NCI-H1436 treated with DMSO at 0.1 percent for 48 hours (cell line): ENCODE data around the gene GNRHR.
A peak's percentile ranks its signal among the peaks of the same experiment; 100 is the strongest.
"Not testable (repeated sequence)": the region's sequence is repeated elsewhere in the genome, so short reads cannot be mapped to it uniquely, and the experiment has no call there.

Experiments used
- DNase-seq: peaks from one replicate; lab custom pipeline; 2025; lab: John Stamatoyannopoulos, UW

GNRHR gene, protein sequence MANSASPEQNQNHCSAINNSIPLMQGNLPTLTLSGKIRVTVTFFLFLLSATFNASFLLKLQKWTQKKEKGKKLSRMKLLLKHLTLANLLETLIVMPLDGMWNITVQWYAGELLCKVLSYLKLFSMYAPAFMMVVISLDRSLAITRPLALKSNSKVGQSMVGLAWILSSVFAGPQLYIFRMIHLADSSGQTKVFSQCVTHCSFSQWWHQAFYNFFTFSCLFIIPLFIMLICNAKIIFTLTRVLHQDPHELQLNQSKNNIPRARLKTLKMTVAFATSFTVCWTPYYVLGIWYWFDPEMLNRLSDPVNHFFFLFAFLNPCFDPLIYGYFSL

GRCh38 chr4:67754288-67754687, at the start of gene GNRHR:
GNRHR (minus strand) TSS chr4:67754388; CDS start chr4:67754335, 53 bp downstream.
- DNase-seq = no peak

GRCh38 chr4:67796810-67797209, 42.6 kb upstream of the GNRHR start:
- no peak for DNase-seq

DNA sequence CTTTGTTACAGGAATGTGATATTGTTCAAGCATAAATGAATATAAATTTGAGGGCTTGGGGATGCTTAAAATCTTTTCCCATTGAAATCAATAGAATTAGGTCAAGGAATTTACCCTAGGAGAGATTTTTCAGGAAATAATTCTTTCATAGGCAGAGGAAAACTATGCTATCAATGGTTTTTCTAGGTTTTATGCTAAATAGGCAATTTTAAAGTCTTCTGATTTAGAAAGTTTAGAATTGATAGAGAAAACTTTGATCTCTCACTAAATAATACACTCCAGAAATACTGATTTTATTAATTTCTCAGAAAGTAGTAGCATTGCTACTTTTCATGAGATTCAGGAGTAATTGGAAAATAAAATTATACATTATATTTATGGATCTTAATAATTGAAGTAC, 36.5 kb upstream of the GNRHR start:
- no peak for DNase-seq

- no peak for DNase-seq
Measured at GRCh38 chr4:67787311-67787710, 33.1 kb upstream of the GNRHR start.

DNA sequence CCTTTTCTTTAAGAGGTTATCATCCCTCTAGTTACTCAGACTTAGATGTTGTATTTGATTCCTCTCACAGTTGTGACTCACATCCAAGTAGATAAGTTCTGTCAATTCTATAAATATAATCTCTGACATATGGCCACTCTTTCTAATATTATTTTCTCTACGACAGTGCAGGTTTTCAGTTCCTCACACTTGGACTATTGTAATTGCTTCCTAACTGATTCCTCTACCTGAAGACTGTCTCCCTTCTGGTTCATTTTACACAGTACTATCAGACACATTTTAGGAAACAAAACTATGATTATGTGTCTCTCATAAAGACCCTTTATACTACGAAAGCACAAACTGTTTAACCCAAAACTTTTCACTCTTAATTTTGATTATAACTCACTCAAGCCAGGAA, 31.3 kb upstream of the GNRHR start:
- no peak for DNase-seq

DNA sequence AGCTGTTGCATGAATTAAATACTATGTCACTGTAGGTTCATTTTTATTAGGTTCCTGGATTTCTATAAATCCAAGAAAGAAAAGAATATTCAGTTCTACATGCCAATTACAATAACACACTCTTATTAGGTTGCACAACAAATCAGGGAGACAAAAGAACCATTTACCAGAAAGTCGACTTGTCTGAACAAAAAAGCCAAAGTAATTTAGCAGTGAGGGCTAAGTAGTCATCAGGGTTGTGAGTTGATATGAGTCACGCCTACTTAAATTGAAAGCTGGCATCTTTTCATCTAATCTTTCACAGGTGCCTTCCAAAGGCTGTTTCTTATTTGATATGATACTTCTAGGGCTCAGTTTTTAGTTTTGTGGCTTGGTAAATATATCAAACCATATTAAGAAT, 25.4 kb upstream of the GNRHR start:
- DNase-seq = peak; percentile 57

- no peak for DNase-seq
Measured at GRCh38 chr4:67776746-67777145, 22.6 kb upstream of the GNRHR start.

DNA sequence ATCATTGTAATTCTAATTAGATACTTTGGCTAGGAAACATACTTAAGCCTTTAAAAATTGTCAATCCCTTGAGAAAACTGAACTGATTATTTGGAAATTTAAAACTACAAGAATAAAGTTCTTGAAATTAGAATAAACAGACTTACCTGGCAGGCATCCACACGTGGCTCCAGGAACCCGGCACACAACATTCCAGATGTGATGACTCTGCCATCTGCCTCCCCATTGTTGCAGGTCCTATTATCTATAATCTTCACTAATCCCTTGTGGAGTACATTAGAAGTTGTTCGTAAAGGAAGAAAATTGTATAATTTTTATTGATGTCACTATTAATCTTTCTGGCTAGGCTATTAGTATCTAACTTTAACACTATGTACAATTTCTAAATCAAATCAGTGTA, 16.2 kb upstream of the GNRHR start:
- DNase-seq = peak; percentile 86

DNA sequence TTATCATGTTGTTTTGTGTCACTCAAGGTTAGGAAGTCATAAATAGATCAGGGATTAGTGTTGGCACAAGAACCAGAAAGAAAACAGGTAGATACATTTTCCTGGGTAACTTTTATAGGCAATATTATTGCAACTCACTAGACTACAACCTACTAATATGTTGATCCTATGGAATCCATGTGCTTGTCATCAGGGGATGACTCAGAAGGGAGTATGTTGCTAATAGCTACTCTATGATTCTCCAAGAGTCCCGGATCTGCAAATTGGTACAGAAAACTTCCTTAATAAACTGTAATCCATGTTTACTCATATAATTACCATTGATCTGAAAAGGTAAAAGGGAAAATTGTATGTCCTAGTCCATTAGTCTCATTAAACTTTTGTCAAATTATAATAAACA, 11.7 kb upstream of the GNRHR start:
- no peak for DNase-seq

DNA sequence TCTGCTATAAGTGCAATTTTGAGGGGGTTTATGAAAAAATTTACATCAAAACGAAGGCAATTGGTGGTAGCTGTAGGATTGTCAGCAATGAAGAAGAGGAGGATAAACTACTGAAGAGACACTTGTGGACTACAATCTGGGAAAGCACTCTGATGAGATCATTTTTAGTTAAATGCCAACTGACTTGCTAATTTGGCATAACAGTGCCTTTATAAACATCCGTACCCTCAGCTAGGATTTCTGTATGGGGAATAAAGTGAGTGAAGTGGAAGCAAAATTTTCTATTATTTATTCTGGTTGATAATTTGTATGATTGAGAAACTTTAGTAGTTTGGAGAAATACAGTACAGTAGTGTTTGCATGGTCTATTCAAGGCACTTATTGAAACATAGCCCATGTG, 11.2 kb upstream of the GNRHR start:
- DNase-seq = no peak

DNA sequence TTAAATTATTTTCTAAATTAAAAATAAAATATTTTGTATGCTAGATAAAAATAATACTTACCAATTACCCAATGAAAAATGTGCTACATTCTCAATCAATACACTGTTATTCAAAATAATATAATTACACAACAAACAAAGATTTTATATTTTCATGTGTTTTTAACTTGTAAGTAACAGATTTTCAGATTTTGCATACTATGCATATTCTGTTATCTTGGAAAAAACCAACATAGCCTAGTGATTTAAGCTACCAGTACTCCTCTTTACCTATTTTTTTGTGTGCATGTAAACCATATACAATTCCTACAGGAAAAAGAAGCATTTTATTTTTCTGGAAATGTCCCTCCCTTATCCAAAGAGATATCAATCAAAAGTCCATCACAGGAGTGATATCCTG, 10.0 kb upstream of the GNRHR start:
- no peak for DNase-seq

DNA sequence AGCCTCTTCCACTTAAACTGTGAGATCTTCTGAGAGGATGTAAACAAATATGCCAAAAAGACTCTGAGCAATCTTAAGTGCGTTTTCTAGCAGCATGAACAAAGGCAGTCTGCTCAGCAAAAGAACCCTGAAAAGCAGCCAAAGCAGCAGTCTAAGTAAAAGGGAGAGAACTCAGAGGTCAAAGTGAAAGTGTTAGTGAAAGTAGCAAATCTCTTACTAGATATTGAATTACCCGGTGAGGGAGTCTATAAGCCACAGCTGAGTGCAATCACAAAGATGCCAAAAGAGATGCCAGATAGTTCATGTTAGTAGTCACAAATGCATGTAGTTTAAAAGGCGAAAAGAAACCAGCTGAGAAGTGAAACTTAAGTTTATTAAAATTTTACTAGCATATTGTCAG, 7.9 kb upstream of the GNRHR start:
- no peak for DNase-seq

- DNase-seq = not testable (repeated sequence)
Measured at GRCh38 chr4:67756991-67757390, 2.8 kb upstream of the GNRHR start.

DNA sequence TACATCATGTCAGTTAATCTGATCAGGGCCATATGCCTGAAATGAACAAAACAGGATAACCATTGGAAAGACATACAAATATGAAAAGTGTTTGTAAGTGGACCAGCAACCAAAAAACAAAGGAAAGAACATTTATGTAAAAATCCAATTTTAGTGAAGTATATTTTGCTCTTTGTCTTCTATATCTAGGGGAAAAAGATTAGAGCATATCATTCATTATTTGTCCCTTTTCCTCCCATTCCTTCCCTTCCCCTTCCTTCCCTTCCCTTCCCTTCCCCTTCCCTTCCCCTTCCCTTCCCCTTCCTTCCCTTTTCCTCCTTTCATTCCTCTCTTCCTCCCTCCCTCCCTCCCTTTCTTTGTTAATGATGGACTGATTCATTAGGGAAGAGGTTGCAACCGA, 1.8 kb upstream of the GNRHR start:
- DNase-seq = no peak

DNA sequence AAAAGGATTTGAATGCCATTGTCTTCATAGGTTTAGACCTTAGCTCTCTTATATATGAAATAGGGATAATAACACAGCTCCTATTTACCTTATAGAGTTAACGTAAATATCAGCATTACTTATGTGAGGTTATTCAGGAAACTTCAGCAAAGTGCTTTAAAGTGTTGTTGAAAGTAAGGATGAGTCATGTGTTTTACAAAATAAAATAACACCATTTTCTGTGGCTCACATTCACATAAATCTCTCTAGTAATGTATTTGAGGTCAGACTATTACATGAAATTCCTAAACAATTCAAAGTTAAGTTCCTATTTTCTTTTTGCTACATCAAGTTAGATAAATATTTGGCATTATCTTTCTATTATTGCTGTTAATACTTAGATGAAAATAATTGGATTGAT, 2.9 kb downstream of the GNRHR start:
- no peak for DNase-seq

GRCh38 chr4:67750691-67751090, 3.5 kb downstream of the GNRHR start:
- DNase-seq = no peak

DNA sequence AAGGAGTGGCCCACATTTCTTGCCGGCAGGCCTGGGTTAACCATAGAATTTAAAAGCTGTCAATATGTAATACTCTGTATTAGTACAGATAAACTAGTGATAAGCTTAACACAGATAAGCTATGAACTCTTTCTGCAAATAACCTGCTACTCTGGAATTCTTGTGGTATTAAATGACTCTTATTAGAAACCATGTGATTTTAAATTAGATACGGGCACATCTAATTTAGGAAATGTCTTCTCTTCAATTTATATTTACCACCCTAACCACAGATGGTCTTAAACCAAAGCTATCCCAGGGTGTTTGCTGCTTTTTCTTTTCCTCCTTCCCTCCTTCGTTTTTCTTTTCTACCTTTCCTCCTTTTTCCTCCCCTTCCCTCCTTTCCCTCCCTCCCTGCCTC, 4.9 kb downstream of the GNRHR start:
- no peak for DNase-seq

- no peak for DNase-seq
Measured at GRCh38 chr4:67746797-67747495, 7.2 kb downstream of the GNRHR start.

GRCh38 chr4:67744561-67745283, 9.5 kb downstream of the GNRHR start:
- DNase-seq = no peak

DNA sequence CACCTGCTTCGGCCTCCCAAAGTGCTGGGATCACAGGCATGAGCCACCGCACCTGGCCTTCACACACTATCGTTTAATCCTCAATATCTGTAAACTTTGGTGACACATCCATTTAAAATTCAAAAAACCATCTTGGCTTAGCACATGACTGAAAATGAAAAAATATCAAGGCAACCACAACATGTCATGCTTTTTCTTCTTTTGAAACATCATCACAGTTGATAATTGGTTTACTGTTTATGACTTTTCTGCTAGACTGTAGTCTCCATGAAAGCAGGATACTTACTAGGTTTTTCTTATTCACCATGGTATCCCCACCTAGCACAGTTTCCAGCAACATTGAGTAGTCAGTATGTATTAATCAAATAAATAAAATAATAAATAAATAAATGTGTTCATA, 11.0 kb downstream of the GNRHR start:
- DNase-seq = no peak

DNA sequence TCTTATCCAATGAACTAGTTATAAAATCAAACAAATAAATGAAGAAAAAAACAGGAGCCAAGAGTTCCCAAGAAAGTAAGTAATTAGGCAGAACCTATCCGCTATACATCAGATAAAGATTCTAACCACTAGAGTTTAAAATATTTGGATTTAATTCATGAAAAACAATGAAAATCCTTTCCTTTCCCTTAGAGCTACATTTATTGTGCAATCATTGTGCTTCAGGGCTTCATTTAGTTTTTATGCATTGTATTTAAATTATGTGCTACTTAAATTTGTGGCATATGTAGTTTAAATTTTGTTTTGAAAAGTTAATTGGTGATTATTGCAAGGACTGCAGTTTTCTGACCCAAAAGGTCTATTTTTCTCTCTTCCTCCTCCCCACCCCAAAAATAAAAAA, 17.9 kb downstream of the GNRHR start:
- no peak for DNase-seq

DNA sequence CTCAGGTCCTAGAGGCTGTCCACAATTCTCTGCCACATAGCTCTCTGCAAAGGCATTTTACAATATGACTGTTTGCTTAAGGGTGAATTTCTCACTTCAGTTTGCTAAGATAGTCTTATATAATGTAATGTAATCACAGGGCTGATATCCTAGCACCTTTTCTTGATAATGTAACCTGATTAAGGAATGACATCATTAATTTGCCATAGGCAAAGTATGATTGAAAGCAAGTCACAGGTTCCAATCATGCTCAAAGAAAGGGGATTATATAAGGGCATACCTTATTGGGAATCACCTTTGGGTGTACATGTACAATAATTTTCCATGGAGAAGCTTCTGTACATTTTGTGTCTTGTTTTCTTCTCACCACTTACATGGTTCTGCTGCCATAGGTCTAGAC, 18.9 kb downstream of the GNRHR start:
- DNase-seq = no peak

DNA sequence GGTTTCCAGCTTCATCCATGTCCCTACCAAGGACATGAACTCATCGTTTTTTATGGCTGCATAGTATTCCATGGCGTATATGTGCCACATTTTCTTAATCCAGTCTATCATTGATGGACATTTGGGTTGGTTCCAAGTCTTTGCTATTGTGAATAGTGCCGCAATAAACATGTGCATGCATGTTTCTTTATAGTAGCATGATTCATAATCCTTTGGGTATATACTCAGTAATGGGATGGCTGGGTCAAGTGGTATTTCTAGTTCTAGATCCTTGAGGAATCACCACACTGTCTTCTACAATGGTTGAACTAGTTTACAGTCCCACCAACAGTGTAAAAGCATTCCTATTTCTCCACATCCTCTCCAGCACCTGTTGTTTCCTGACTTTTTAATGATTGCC, 23.7 kb downstream of the GNRHR start:
- DNase-seq = not testable (repeated sequence)
